K562 (cell line): ENCODE measurements around the gene EXOG. TPM values are rescaled to one million over a fixed set of nuclear protein-coding genes. Genes with fewer than 3 reads are reported as not detected.

Experiments
- ATAC-seq: fragments of 200-7000 bp; cut with Tn5 transposase; 3 replicates; pipeline ENCODE4 v1.9.1; 2020; ENCODE audit warnings: moderate library complexity
- BruUV-seq: library from RNA; stranded (reverse); fragments of 400-500 nt; replicated peaks from 2 replicates; lab custom pipeline; 2021; lab: Mats Ljungman, UMichigan
- CTCF ChIA-PET: fragments of 300-600 bp; formaldehyde crosslinking; extraction: SDS; loops from one replicate; lab custom pipeline; 2021; ENCODE audit warnings: low intra/inter-chr PET ratio; lab: Yijun Ruan, JAX
- POLR2A ChIA-PET: fragments of 300-600, 350-650 bp; sonication (Branson Sonifier 250); formaldehyde crosslinking; extraction: SDS; loops from one replicate; lab custom pipeline; 2021; ENCODE audit warnings: antibody characterized with exemption, inconsistent platforms; lab: Yijun Ruan, JAX
- DNase-seq, 4 experiments: peaks; one replicate each; pipeline versions ENCODE4 v3.0.0 to v3.0.0-alpha.2; 2011 to 2018; ENCODE audit warnings: low spot score in 3 of 4, mixed read lengths in 3 of 4; ENCODE audit errors: extremely low read depth in 1 of 4
- FAIRE-seq: peaks from 2 replicates; lab custom pipeline; 2011; peaks lifted over from hg19 to GRCh38; lab: Jason Lieb, UNC
- H2AFZ ChIP-seq: 2 replicates; pipeline ENCODE4 v1.6.0; 2011; ENCODE audit warnings: low read depth, low read length, control low read depth, inconsistent platforms
- H3K27ac ChIP-seq: fragments of 200-600 bp; 3 replicates; pipeline ENCODE4 v1.8.0; 2011; ENCODE audit warnings: low read depth, mild to moderate bottlenecking, control low read depth, inconsistent platforms, low read length, moderate library complexity, mixed read lengths; ENCODE audit errors: extremely low read depth
- H3K27me3 ChIP-seq, 2 experiments: fragments of 300-600 bp in 1 of 2; 2 replicates in 1 of 2; 3 replicates in 1 of 2; pipeline versions ENCODE4 v1.6.0 to v1.8.0; 2011; ENCODE audit warnings: inconsistent platforms in 2 of 2, low read length in 2 of 2, mild to moderate bottlenecking in 1 of 2, mixed read lengths in 1 of 2, moderate library complexity in 1 of 2; ENCODE audit not compliant: control insufficient read depth in 2 of 2, insufficient read depth in 2 of 2
- H3K36me3 ChIP-seq: fragments of 300-600 bp; 3 replicates; pipeline ENCODE4 v1.8.0; 2011; ENCODE audit warnings: mild to moderate bottlenecking, low read length, inconsistent platforms; ENCODE audit not compliant: control insufficient read depth, insufficient read depth
- H3K4me1 ChIP-seq, 2 experiments: fragments of 200-600 bp in 1 of 2; replicated peaks in 1 of 2; 2 replicates in 1 of 2; 3 replicates in 1 of 2; pipeline versions ENCODE4 v1.5.1 to v1.8.0; 2011; ENCODE audit warnings: inconsistent platforms in 2 of 2, low read length in 2 of 2, mild to moderate bottlenecking in 1 of 2, mixed read lengths in 1 of 2, moderate library complexity in 1 of 2; ENCODE audit not compliant: control insufficient read depth in 2 of 2, insufficient read depth in 2 of 2
- H3K4me2 ChIP-seq: 2 replicates; pipeline ENCODE4 v1.6.1; 2011; ENCODE audit warnings: low read length, control low read depth, inconsistent platforms, mixed read lengths; ENCODE audit not compliant: insufficient read depth
- H3K4me3 ChIP-seq: fragments of 200-600 bp; sonication (generic), shearing (Covaris generic); 2 replicates; pipeline ENCODE4 v1.5.1; 2016; ENCODE audit warnings: control low read depth, inconsistent platforms
- H3K79me2 ChIP-seq: fragments of 200-600 bp; 3 replicates; pipeline ENCODE4 v1.8.0; 2011; ENCODE audit warnings: low read length, inconsistent platforms; ENCODE audit not compliant: control insufficient read depth, insufficient read depth
- H3K9ac ChIP-seq, 2 experiments: 2 replicates each; pipeline versions ENCODE4 v1.6.0 to v1.6.1; 2011; ENCODE audit warnings: low read depth in 2 of 2, low read length in 2 of 2, control low read depth in 1 of 2, inconsistent platforms in 1 of 2, mild to moderate bottlenecking in 1 of 2, mixed read lengths in 1 of 2; ENCODE audit not compliant: insufficient read depth in 1 of 2
- H3K9me1 ChIP-seq: one replicate; pipeline ENCODE4 v1.6.0; 2011; ENCODE audit warnings: inconsistent platforms, mild to moderate bottlenecking, low read length, moderate library complexity; ENCODE audit not compliant: control insufficient read depth, insufficient read depth
- H3K9me3 ChIP-seq: replicated peaks from 2 replicates; pipeline ENCODE4 v1.5.1; 2011; ENCODE audit warnings: low read depth, low read length, inconsistent platforms; ENCODE audit not compliant: control insufficient read depth, insufficient read depth
- H4K20me1 ChIP-seq: replicated peaks from 2 replicates; pipeline ENCODE4 v1.6.1; 2011; ENCODE audit warnings: low read length, inconsistent platforms, mixed read lengths; ENCODE audit not compliant: control insufficient read depth, insufficient read depth
- CEBPZ ChIP-seq: fragments of 150-350 bp; IDR thresholded peaks from 2 replicates; pipeline ENCODE4 v1.6.1; 2014; ENCODE audit warnings: low read depth, mild to moderate bottlenecking, low read length, borderline replicate concordance
- CHD4 ChIP-seq: fragments of 200-600 bp; sonication (generic); IDR thresholded peaks from 3 replicates; pipeline ENCODE4 v1.6.1; 2012; ENCODE audit warnings: low read depth, mild to moderate bottlenecking, mixed read lengths, low read length, inconsistent platforms; ENCODE audit not compliant: insufficient read depth, insufficient replicate concordance, poor library complexity, severe bottlenecking
- CREM ChIP-seq: IDR thresholded peaks from 2 replicates; pipeline ENCODE4 v1.6.1; 2014; ENCODE audit warnings: antibody characterized with exemption, low read depth
- FOXA1 ChIP-seq: fragments of 450-650 bp; IDR thresholded peaks from 2 replicates; pipeline ENCODE4 v1.6.1; 2016; ENCODE audit warnings: mild to moderate bottlenecking, borderline replicate concordance
- HIVEP1 ChIP-seq: fragments of 250-450 bp; sonication (Bioruptor Pico); IDR thresholded peaks from 2 replicates; pipeline ENCODE4 v1.4.0; 2020; ENCODE audit warnings: mild to moderate bottlenecking
- NR4A1 ChIP-seq, 2 experiments: fragments of 250-450 bp in 1 of 2; fragments of 450-650 bp in 1 of 2; sonication (Bioruptor Pico) in 1 of 2; IDR thresholded peaks; 2 replicates each; pipeline versions ENCODE4 v1.4.0 to v1.6.1; 2016 to 2020; ENCODE audit warnings: mild to moderate bottlenecking in 2 of 2, missing compliant biosample characterization in 1 of 2, missing genetic modification characterization in 1 of 2, moderate library complexity in 1 of 2
- RFX5 ChIP-seq: IDR thresholded peaks from 2 replicates; pipeline ENCODE4 v1.6.1; 2011; ENCODE audit warnings: low read depth, mild to moderate bottlenecking, improper control_type of control experiment, low read length
- RNF219 ChIP-seq: fragments of 250-450 bp; sonication (Bioruptor Pico); IDR thresholded peaks from 2 replicates; pipeline ENCODE4 v1.5.0; 2022; ENCODE audit warnings: mild to moderate bottlenecking
- SIN3A ChIP-seq, 2 experiments: fragments of 150-350 bp in 1 of 2; IDR thresholded peaks; 2 replicates each; pipeline ENCODE4 v1.6.1; 2011 to 2016; ENCODE audit warnings: borderline replicate concordance in 2 of 2, low read depth in 2 of 2, low read length in 2 of 2, mild to moderate bottlenecking in 2 of 2, moderate library complexity in 2 of 2; ENCODE audit not compliant: control insufficient read depth in 1 of 2
- ZNF316 ChIP-seq: fragments of 450-650 bp; IDR thresholded peaks from 2 replicates; pipeline ENCODE4 v1.6.1; 2016
- ZNF444 ChIP-seq: fragments of 250-450 bp; sonication (Bioruptor Pico); IDR thresholded peaks from 2 replicates; pipeline ENCODE4 v1.4.0; 2020; ENCODE audit warnings: mild to moderate bottlenecking, moderate library complexity
- WGBS: fragments of 100-300 bp; shearing (Covaris generic); methylation state at CpG from one replicate; pipeline ENCODE4 v1.1.6; 2016; ENCODE audit warnings: low coverage, mixed read lengths; ENCODE audit not compliant: insufficient coverage; ENCODE audit errors: missing lambda C conversion rate; 5-methylcytosine and 5-hydroxymethylcytosine counted together
- in situ Hi-C: fragments of 300-500 bp; cut with MboI; formaldehyde crosslinking; loops from 4 replicates; pipeline ENCODE4 v1.15.0; 2018; ENCODE audit warnings: inconsistent platforms, mixed read lengths
- intact Hi-C: fragments of 100-400 bp; cut with micrococcal nuclease; formaldehyde crosslinking; loops from 2 replicates; pipeline ENCODE4 v1.14.2; 2022
- polyA plus RNA-seq, 8 experiments: library from polyadenylated mRNA; depleted of rRNA in 4 of 8; stranded (reverse) in 5 of 8; unstranded in 3 of 8; fragments of >200 nt; fragmentation: Nextera tagmentation in 2 of 8; fragmentation: Illumina TruSeq in 1 of 8; extraction: Ambion mirVana in 2 of 8; extraction: Trizol in 1 of 8; gene quantifications; 2 replicates each; pipeline versions ENCODE4 v1.2.1 to v1.2.3, GENCODE V29; 2011 to 2014; ENCODE audit warnings: inconsistent platforms in 1 of 8, missing spikeins in 1 of 8
- total RNA-seq, 7 experiments: library from RNA; depleted of rRNA in 6 of 7; stranded (reverse); fragments of >200 nt in 6 of 7; fragmentation: Illumina TruSeq in 2 of 7; extraction: Trizol in 2 of 7; gene quantifications; 2 replicates each; pipeline versions ENCODE4 v1.2.1 to v1.2.3, GENCODE V29; 2011 to 2021; ENCODE audit warnings: low replicate concordance in 1 of 7

Gene EXOG
- total and polyA plus RNA-seq, 9 of the 15 experiments (the other 6 are each of a cell fraction or from before 2014, with no cell fraction given): 10.8 to 21.7 (median 14.8) TPM

GRCh38 chr3:38573556-38573955, 77.4 kb downstream of the EXOG start:
- H4K20me1 ChIP-seq: peaks cover 3% of the 10 kb centered on the region; the same call in 1 of the 2 replicates
- H3K4me3 ChIP-seq: no peak overlapping the region
- H3K9me1 ChIP-seq: no peaks in the 10 kb centered on the region
- POLR2A ChIA-PET: no interaction called here
- H3K27ac ChIP-seq: no peak overlapping the region
- 0% methylated on average over 3 of the region's 3 CpGs for WGBS
- no peak for TF ChIP-seq SIN3A (IDR thresholded peaks at IDR 0.05; ENCODE audit: borderline replicate concordance in 2 of 2, control insufficient read depth in 1 of 2, low read depth in 2 of 2, low read length in 2 of 2)
- no peak for TF ChIP-seq ZNF444 (CRISPR knock-in tag)
- TF ChIP-seq CEBPZ: no peak
- no peak for TF ChIP-seq FOXA1
- no peak for TF ChIP-seq HIVEP1 (CRISPR knock-in tag)
- TF ChIP-seq NR4A1 (CRISPR knock-in tag; IDR thresholded peaks at IDR 0.05): no peak
- TF ChIP-seq NR4A1 (tag; IDR thresholded peaks at IDR 0.05): no peak
- TF ChIP-seq CREM: no peak
- TF ChIP-seq RNF219 (CRISPR knock-in tag): no peak
- TF ChIP-seq RFX5: no peak
- no peak for TF ChIP-seq CHD4
- TF ChIP-seq ZNF316: no peak
- TF ChIP-seq, all 486 proteins: peak for 0
- Histone ChIP-seq H3K36me3 (no peaks in the 10 kb centered on the region), H2AFZ (no peak overlapping the region), H3K4me2 (no peak overlapping the region), H3K9ac (no peak overlapping the region), H3K9me3 (no peaks in the 10 kb centered on the region), H3K4me1 (no peaks in the 10 kb centered on the region), H3K79me2 (no peaks in the 10 kb centered on the region), H3K27me3 (peaks cover 6 to 40% of the 10 kb centered on the region in 2 experiments)
- no peak for DNase-seq
- CTCF ChIA-PET: no interaction called here
- ATAC-seq: no peak
- in situ Hi-C loops: no loop called here
- no peak for FAIRE-seq
- intact Hi-C loops: no loop called here
- BruUV-seq: no TSS peak
